ENCODE measurements around the gene UBR2. TPM values are rescaled to one million over a fixed set of nuclear protein-coding genes. Genes with fewer than 3 reads are reported as not detected.

Gene UBR2
- total and polyA plus RNA-seq, 9 of the 15 experiments (the other 6 are each of a cell fraction or from before 2014, with no cell fraction given): 9.1 to 38.9 (median 23.4) TPM

DNA sequence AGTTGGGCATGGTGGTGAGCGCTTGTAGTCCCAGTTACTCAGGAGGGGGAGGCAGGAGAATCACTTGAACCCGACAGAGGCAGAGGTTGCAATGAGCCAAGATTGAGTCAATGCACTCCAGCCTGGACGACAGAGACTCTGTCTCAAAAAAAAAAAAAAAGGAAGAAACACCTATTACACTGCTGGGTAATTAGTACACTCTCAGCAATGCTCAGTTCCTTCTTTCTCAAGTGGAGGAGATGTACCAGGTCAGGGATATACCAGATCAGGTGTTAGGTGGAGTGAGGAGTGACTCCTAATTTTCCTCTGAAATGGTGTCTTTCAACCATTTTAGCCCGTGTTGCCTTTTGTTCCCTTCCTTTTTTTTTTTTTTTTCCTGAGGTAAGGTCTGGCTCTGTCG, 30.0 kb upstream of the UBR2 start (continued):
- TF ChIP-seq, protein P1, sequence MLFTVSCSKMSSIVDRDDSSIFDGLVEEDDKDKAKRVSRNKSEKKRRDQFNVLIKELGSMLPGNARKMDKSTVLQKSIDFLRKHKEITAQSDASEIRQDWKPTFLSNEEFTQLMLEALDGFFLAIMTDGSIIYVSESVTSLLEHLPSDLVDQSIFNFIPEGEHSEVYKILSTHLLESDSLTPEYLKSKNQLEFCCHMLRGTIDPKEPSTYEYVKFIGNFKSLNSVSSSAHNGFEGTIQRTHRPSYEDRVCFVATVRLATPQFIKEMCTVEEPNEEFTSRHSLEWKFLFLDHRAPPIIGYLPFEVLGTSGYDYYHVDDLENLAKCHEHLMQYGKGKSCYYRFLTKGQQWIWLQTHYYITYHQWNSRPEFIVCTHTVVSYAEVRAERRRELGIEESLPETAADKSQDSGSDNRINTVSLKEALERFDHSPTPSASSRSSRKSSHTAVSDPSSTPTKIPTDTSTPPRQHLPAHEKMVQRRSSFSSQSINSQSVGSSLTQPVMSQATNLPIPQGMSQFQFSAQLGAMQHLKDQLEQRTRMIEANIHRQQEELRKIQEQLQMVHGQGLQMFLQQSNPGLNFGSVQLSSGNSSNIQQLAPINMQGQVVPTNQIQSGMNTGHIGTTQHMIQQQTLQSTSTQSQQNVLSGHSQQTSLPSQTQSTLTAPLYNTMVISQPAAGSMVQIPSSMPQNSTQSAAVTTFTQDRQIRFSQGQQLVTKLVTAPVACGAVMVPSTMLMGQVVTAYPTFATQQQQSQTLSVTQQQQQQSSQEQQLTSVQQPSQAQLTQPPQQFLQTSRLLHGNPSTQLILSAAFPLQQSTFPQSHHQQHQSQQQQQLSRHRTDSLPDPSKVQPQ (CRISPR knock-in tag; IDR thresholded peaks at IDR 0.05; ENCODE audit: borderline replicate concordance): no peak
- no peak for TF ChIP-seq GTF2E2 (tag; IDR thresholded peaks at IDR 0.05)

DNA sequence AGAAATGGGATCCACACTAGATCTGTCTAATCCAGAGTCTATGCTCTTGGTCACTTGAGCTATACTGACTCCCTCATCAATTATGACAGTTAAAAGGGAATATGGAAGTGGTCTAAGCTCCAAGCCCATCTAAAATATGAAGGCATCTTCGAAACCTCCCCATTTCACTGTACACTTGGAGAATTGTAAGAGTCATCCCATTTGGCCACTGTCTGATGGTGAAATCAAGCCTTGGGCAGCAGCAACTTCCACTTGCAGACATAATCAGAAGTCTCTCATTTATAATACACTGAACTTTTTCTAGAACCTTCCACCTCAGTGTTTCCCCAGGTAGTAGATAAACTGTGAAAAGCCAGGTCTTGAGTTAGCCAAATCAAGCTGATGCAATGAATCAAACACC, 26.3 kb upstream of the UBR2 start:
- Histone ChIP-seq H3K4me2 (ENCODE audit: insufficient read depth, low read length) (no peak overlapping the region), H3K9ac (ENCODE audit: insufficient read depth in 1 of 2, low read depth in 2 of 2, low read length in 2 of 2) (no peak overlapping the region), H3K79me2 (ENCODE audit: control insufficient read depth, insufficient read depth, low read length) (no peaks in the 10 kb centered on the region), H3K27me3 (ENCODE audit: control insufficient read depth in 2 of 2, insufficient read depth in 2 of 2, low read length in 2 of 2) (peaks cover 14 to 16% of the 10 kb centered on the region in 2 experiments; a peak in 4 of 5 replicates), H3K4me3 (no peak overlapping the region), H2AFZ (ENCODE audit: low read depth, low read length) (no peak overlapping the region), H3K36me3 (ENCODE audit: control insufficient read depth, insufficient read depth, low read length) (no peaks in the 10 kb centered on the region), H4K20me1 (replicated peaks; ENCODE audit: control insufficient read depth, insufficient read depth, low read length) (no peaks in the 10 kb centered on the region), H3K4me1 (replicated peaks in 1 of 2; ENCODE audit: control insufficient read depth in 2 of 2, insufficient read depth in 2 of 2, low read length in 2 of 2) (no peaks in the 10 kb centered on the region), H3K9me1 (ENCODE audit: control insufficient read depth, insufficient read depth, low read length) (no peaks in the 10 kb centered on the region), H3K9me3 (replicated peaks; ENCODE audit: control insufficient read depth, insufficient read depth, low read depth, low read length) (no peaks in the 10 kb centered on the region), H3K27ac (ENCODE audit: extremely low read depth, low read depth, low read length) (no peak overlapping the region)
- BruUV-seq (replicated peaks): no TSS peak
- POLR2A ChIA-PET: interaction anchor here (1.7 to 3.0 kb wide), 2 partner anchors 9 to 11 kb away, joined by 6 to 16 read pairs; no protein-coding TSS in a partner anchor
- DNase-seq (ENCODE audit: extremely low read depth in 1 of 4, low spot score in 3 of 4): no peak
- intact Hi-C loops (cut with micrococcal nuclease) (no loop called here), in situ Hi-C loops (cut with MboI) (loop anchor here (25.0 kb wide), 1 partner anchor 225 kb away; no protein-coding TSS in a partner anchor)
- FAIRE-seq: no peak
- WGBS (ENCODE audit: insufficient coverage, low coverage, missing lambda C conversion rate): 5% methylated on average over 1 of the region's 1 CpG
- ATAC-seq: no peak
- CTCF ChIA-PET (ENCODE audit: low intra/inter-chr PET ratio): interaction anchor here (1.1 kb wide), 1 partner anchor 10 kb away, joined by 3 read pairs; no protein-coding TSS in a partner anchor
- no peak for TF ChIP-seq HDGF (IDR thresholded peaks at IDR 0.05)
- TF ChIP-seq BMI1 (IDR thresholded peaks at IDR 0.05; ENCODE audit: low read length): no peak
- TF ChIP-seq, protein P2, sequence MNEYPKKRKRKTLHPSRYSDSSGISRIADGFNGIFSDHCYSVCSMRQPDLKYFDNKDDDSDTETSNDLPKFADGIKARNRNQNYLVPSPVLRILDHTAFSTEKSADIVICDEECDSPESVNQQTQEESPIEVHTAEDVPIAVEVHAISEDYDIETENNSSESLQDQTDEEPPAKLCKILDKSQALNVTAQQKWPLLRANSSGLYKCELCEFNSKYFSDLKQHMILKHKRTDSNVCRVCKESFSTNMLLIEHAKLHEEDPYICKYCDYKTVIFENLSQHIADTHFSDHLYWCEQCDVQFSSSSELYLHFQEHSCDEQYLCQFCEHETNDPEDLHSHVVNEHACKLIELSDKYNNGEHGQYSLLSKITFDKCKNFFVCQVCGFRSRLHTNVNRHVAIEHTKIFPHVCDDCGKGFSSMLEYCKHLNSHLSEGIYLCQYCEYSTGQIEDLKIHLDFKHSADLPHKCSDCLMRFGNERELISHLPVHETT (CRISPR knock-in tag; conservative IDR thresholded peaks at IDR 0.05 in 1 of 2, IDR thresholded peaks at IDR 0.05 in 1 of 2): no peak
- no peak for TF ChIP-seq CAMTA2 (CRISPR knock-in tag; conservative IDR thresholded peaks at IDR 0.05)
- TF ChIP-seq, protein P3, sequence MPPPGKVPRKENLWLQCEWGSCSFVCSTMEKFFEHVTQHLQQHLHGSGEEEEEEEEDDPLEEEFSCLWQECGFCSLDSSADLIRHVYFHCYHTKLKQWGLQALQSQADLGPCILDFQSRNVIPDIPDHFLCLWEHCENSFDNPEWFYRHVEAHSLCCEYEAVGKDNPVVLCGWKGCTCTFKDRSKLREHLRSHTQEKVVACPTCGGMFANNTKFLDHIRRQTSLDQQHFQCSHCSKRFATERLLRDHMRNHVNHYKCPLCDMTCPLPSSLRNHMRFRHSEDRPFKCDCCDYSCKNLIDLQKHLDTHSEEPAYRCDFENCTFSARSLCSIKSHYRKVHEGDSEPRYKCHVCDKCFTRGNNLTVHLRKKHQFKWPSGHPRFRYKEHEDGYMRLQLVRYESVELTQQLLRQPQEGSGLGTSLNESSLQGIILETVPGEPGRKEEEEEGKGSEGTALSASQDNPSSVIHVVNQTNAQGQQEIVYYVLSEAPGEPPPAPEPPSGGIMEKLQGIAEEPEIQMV (tag; conservative IDR thresholded peaks at IDR 0.05; ENCODE audit: low read depth): no peak
- TF ChIP-seq, protein P4, sequence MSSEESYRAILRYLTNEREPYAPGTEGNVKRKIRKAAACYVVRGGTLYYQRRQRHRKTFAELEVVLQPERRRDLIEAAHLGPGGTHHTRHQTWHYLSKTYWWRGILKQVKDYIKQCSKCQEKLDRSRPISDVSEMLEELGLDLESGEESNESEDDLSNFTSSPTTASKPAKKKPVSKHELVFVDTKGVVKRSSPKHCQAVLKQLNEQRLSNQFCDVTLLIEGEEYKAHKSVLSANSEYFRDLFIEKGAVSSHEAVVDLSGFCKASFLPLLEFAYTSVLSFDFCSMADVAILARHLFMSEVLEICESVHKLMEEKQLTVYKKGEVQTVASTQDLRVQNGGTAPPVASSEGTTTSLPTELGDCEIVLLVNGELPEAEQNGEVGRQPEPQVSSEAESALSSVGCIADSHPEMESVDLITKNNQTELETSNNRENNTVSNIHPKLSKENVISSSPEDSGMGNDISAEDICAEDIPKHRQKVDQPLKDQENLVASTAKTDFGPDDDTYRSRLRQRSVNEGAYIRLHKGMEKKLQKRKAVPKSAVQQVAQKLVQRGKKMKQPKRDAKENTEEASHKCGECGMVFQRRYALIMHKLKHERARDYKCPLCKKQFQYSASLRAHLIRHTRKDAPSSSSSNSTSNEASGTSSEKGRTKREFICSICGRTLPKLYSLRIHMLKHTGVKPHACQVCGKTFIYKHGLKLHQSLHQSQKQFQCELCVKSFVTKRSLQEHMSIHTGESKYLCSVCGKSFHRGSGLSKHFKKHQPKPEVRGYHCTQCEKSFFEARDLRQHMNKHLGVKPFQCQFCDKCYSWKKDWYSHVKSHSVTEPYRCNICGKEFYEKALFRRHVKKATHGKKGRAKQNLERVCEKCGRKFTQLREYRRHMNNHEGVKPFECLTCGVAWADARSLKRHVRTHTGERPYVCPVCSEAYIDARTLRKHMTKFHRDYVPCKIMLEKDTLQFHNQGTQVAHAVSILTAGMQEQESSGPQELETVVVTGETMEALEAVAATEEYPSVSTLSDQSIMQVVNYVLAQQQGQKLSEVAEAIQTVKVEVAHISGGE (CRISPR knock-in tag; IDR thresholded peaks at IDR 0.05): no peak
